Lung (tissue), 12 donors: ENCODE results near the gene LCTL. TPM values are rescaled to one million over a fixed set of nuclear protein-coding genes. Genes with fewer than 3 reads are reported as not detected.

Experiments
- ATAC-seq: fragments of 200-7000 bp; cut with Tn5 transposase; one replicate; pipeline ENCODE4 v1.9.1; 2020; ENCODE audit warnings: moderate number of reproducible peaks; ENCODE audit not compliant: insufficient read depth, low FRiP score
- DNase-seq, 3 donors: peaks; one replicate each; pipeline ENCODE4 v3.0.0-alpha.2; 2013 to 2017
- H3K27ac ChIP-seq, 2 donors: one replicate each; pipeline ENCODE4 v1.5.1; 2013; ENCODE audit warnings: mild to moderate bottlenecking in 2 of 2, moderate library complexity in 2 of 2, control low read depth in 1 of 2, inconsistent platforms in 1 of 2, low read depth in 1 of 2, low read length in 1 of 2
- H3K27me3 ChIP-seq, 3 donors: one replicate each; pipeline ENCODE4 v1.5.1; 2013; ENCODE audit warnings: low read length in 2 of 3; ENCODE audit not compliant: control insufficient read depth in 3 of 3, insufficient read depth in 3 of 3
- H3K36me3 ChIP-seq, 4 donors: one replicate each; pipeline ENCODE4 v1.5.1; 2013; ENCODE audit warnings: low read length in 4 of 4, mild to moderate bottlenecking in 1 of 4, moderate library complexity in 1 of 4; ENCODE audit not compliant: control insufficient read depth in 4 of 4, insufficient read depth in 4 of 4
- H3K4me1 ChIP-seq, 5 donors: one replicate each; pipeline ENCODE4 v1.5.1; 2013; ENCODE audit warnings: low read length in 5 of 5, mild to moderate bottlenecking in 2 of 5, moderate library complexity in 1 of 5; ENCODE audit not compliant: control insufficient read depth in 5 of 5, insufficient read depth in 5 of 5
- H3K4me3 ChIP-seq: one replicate; pipeline ENCODE4 v1.5.1; 2013; ENCODE audit warnings: mild to moderate bottlenecking, control low read depth, moderate library complexity
- H3K9ac ChIP-seq, 2 donors: one replicate each; pipeline ENCODE4 v1.5.1; 2013; ENCODE audit warnings: low read length in 2 of 2, control low read depth in 1 of 2; ENCODE audit not compliant: insufficient read depth in 1 of 2
- H3K9me3 ChIP-seq, 4 donors: one replicate each; pipeline ENCODE4 v1.5.1; 2013; ENCODE audit warnings: low read length in 3 of 4, mild to moderate bottlenecking in 1 of 4, moderate library complexity in 1 of 4; ENCODE audit not compliant: control insufficient read depth in 4 of 4, insufficient read depth in 3 of 4
- WGBS, 2 donors: extraction: QIAGEN DNeasy Blood & Tissue Kit; methylation state at CpG; one replicate each; pipeline ENCODE4 v1.1.7; 2013; 5-methylcytosine and 5-hydroxymethylcytosine counted together
- polyA plus RNA-seq, 2 donors: library from polyadenylated mRNA; stranded (reverse); fragments of 200-250 nt; gene quantifications; one replicate each; pipeline ENCODE4 v1.2.1, GENCODE V29; 2013
- total RNA-seq, 2 donors: library from RNA; depleted of rRNA in 1 of 2; stranded (reverse); fragments of >200 nt in 1 of 2; gene quantifications; one replicate each; pipeline ENCODE4 v1.2.1, GENCODE V29; 2014 to 2021
- TF ChIP-seq, protein P1 (sequence below): IDR thresholded peaks from 2 replicates; pipeline ENCODE4 v1.5.1; 2012; ENCODE audit warnings: mild to moderate bottlenecking; ENCODE audit errors: control extremely low read depth, extremely low read depth
- donor health status: control.
- donor health status: control.
- donor health status: Bipolar disorder and iron deficiency.
- donor health status: healthy.
- donor health status: DM: yes; HTN: yes; CAD: no.

The LCTL gene
- total and polyA plus RNA-seq, 4 donors, result not detected

DNA sequence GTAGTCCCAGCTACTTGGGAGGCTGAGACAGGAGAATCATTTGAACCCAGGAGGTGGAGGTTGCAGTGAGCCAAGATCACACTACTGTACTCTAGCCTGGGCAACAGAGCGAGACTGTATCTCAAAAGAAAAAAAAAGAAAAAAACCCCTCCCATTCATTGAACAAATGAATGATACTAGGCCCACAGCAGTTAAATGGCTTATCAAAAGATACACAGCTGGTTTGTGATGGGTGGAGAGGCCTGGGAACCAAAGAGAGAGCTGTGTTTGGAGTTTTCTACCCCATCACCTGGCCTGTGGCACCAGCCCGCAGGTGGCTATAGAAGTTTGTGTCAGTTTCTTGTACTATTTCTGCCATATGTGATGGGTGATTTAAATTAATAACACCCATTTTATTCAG, 43.1 kb upstream of the LCTL start:
- no peak for DNase-seq
- Histone ChIP-seq H3K4me1 (peaks cover 0 to 5% (median 0%) of the 10 kb centered on the region in 5 donors), H3K9ac (no peak overlapping the region), H3K27ac (no peak overlapping the region), H3K27me3 (no peaks in the 10 kb centered on the region), H3K4me3 (no peak overlapping the region), H3K36me3 (no peaks in the 10 kb centered on the region), H3K9me3 (no peaks in the 10 kb centered on the region)
- 94 to 97% methylated on average over 2 of the region's 2 CpGs for WGBS, 2 donors
- TF ChIP-seq, protein P1, sequence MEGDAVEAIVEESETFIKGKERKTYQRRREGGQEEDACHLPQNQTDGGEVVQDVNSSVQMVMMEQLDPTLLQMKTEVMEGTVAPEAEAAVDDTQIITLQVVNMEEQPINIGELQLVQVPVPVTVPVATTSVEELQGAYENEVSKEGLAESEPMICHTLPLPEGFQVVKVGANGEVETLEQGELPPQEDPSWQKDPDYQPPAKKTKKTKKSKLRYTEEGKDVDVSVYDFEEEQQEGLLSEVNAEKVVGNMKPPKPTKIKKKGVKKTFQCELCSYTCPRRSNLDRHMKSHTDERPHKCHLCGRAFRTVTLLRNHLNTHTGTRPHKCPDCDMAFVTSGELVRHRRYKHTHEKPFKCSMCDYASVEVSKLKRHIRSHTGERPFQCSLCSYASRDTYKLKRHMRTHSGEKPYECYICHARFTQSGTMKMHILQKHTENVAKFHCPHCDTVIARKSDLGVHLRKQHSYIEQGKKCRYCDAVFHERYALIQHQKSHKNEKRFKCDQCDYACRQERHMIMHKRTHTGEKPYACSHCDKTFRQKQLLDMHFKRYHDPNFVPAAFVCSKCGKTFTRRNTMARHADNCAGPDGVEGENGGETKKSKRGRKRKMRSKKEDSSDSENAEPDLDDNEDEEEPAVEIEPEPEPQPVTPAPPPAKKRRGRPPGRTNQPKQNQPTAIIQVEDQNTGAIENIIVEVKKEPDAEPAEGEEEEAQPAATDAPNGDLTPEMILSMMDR, result no peak
- no peak for ATAC-seq

DNA sequence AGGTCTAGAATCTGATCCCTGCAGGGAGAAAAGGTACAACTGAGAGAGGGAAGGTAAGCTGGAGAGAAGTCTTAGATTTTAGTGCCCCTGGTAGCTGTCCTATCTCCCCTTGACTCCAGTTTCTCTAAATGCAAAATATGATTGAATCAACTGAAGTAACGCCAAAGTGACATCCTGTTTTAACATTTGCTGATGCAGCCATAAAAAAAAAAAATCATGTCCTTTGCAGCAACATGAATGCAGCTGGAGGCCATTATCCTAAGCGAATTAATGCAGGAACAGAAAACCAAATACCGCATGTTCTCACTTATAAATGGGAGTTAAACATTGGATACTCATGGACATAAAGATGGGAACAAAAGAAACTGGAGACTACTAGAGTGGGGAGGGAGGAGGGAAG, 42.4 kb upstream of the LCTL start:
- 82 to 83% methylated on average over 3 of the region's 3 CpGs for WGBS, 2 donors
- Histone ChIP-seq H3K4me3 (no peak overlapping the region), H3K9ac (no peak overlapping the region), H3K27ac (no peak overlapping the region), H3K27me3 (no peaks in the 10 kb centered on the region), H3K9me3 (no peaks in the 10 kb centered on the region), H3K36me3 (no peaks in the 10 kb centered on the region), H3K4me1 (no peaks in the 10 kb centered on the region)
- ATAC-seq (no peak), DNase-seq (no peak)
- TF ChIP-seq, protein P1, result no peak

DNA sequence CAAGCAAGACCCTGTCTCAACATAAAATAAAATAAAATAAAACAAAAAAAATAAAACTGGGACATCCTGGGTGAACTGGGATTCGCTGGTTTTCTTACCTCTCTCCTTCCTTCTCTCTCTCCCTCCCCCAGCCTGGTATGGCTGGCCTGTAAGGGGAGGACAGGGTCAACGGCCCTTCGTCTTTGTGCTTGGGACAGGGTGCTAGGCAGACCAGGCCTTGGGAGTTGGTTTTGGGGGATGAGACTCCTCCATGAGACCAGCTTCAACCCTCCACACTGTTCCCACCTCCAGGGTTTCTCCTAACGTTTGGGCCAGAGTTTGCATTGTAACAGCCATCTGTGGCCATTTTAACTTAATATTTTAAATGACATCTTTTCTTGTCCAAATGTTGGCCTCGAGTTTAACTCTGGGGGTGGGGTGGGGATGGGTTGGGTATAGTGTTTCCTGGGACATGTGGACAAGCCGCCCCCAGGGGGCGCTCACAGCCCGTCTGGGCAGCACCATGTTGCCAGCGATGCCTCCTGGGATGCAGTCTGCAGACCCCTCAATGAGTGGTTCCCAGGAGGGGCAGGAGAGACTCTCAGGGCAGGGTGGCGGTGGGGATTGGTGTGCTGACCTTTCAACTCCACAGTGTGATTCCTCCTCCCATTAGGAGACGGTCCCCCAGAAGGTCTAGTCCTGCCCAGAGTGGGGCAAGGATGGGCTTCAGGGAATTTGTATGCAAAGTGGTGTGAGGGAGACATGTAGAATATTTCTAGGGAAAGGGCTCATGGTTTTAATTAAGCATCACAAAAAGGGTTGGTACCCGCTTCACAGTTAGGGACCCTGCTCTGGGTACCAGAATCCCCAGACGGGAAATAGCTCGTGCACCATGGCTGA, 37.7 kb upstream of the LCTL start:
- TF ChIP-seq, protein P1, result peak; percentile 74
- no peak overlapping the region for H3K27ac ChIP-seq
- peaks cover 0 to 4% (median 0%) of the 10 kb centered on the region in 5 donors for H3K4me1 ChIP-seq
- no peaks in the 10 kb centered on the region for H3K9me3 ChIP-seq
- DNase-seq, result peak; percentile 83 to 87 (median 85)
- no peaks in the 10 kb centered on the region for H3K36me3 ChIP-seq
- 40 to 43% methylated on average over 14 of the region's 14 CpGs for WGBS, 2 donors
- no peak overlapping the region for H3K4me3 ChIP-seq
- no peaks in the 10 kb centered on the region for H3K27me3 ChIP-seq
- no peak overlapping the region for H3K9ac ChIP-seq
- peak; percentile 75 for ATAC-seq
